Hepatocyte (in vitro differentiated cells): ENCODE data around the gene CD80.

ENCODE experiments used
- CTCF ChIP-seq: fragments of 200-600 bp; sonication (generic); IDR thresholded peaks from 2 replicates; pipeline ENCODE4 v1.5.1; 2016; ENCODE audit warnings: antibody characterized with exemption, mild to moderate bottlenecking; ENCODE audit not compliant: poor library complexity
- EZH2 ChIP-seq: fragments of 200-600 bp; sonication (generic); IDR thresholded peaks from 2 replicates; pipeline ENCODE4 v1.6.1; 2016; ENCODE audit warnings: antibody characterized with exemption, mild to moderate bottlenecking, borderline replicate concordance
- EZH2phosphoT487 ChIP-seq: fragments of 200-600 bp; sonication (generic); IDR thresholded peaks from one replicate; pipeline ENCODE4 v1.6.1; 2018; ENCODE audit warnings: antibody characterized with exemption, mild to moderate bottlenecking, low read depth, moderate library complexity; ENCODE audit not compliant: unreplicated experiment, severe bottlenecking

- TF ChIP-seq EZH2phosphoT487: no peak
- no peak for TF ChIP-seq CTCF
- TF ChIP-seq EZH2: no peak
These were observed 20.1 kb upstream of the CD80 start, which contains the start of gene ADPRH for GRCh38 chr3:119579366-119580066.
